Lung microvascular endothelial cell (primary cell): ENCODE data around the gene S100A4. TPM values are rescaled to one million over a fixed set of nuclear protein-coding genes. Genes with fewer than 3 reads are reported as not detected.

ENCODE experiments used
- DNase-seq, 2 donors: peaks; one replicate each; pipeline versions ENCODE4 v3.0.0 to v3.0.0-alpha.2; 2010; ENCODE audit warnings: low read depth in 2 of 2
- total RNA-seq: library from RNA; depleted of rRNA; stranded (reverse); fragments of >200 nt; gene quantifications from 2 replicates; pipeline ENCODE4 v1.2.1, GENCODE V29; 2014

S100A4 gene
- total RNA-seq, 1 donor from 2014 or later, result 0.60 TPM

- DNase-seq, result no peak
Observed at GRCh38 chr1:153547560-153548551, 2.2 kb upstream of the S100A4 start.

GRCh38 chr1:153546796-153547559 lies 1.4 kb upstream of the S100A4 start:
- no peak for DNase-seq

DNA sequence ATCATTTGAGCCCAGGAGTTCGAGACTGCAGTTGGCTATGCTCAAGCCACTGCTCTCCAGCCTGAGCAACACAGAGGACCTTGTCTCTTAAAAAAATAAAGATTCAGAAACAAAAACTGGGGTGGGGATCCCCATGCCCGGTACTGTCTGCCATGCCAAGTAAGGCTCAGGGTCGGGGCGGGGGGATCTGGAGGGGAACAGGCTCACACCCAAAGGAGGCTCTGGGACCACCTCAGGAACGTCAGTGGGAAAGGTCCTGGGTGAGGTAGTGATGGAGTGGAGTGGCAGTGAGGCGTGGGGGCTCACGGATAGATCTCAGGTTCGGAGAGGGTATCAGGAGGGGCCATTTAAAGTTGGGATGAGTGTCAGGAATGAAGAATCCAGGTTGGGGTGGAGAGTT lies 765 bp upstream of the S100A4 start:
- no peak for DNase-seq

DNA sequence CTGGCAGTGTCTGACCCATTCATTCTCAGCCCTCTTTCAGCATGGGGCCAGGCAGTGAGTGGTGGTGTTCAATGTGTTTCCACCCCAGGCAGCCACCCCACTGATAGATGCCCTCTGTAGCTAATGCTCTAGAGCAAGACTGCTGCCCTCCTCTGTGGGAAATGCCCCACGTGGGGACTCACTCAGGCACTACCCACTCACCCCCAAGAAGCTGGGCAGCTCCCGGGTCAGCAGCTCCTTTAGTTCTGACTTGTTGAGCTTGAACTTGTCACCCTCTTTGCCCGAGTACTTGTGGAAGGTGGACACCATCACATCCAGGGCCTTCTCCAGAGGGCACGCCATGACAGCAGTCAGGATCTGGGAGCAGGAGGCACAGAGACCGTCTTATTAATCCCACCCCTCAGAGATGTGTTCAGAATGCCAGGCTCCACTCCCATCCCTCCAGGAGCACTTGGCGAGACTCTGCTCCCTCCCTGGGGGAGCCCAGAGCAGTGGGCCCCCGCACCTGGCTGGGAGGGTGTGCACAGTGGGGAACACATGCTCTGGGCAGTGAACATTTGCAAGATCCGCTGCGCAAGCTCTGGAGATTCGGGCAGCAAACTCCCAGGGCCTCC lies 1.0 kb downstream of the S100A4 start:
- DNase-seq, result no peak

GRCh38 chr1:153543736-153544135 lies 1.9 kb downstream of the S100A4 start:
- no peak for DNase-seq

DNA sequence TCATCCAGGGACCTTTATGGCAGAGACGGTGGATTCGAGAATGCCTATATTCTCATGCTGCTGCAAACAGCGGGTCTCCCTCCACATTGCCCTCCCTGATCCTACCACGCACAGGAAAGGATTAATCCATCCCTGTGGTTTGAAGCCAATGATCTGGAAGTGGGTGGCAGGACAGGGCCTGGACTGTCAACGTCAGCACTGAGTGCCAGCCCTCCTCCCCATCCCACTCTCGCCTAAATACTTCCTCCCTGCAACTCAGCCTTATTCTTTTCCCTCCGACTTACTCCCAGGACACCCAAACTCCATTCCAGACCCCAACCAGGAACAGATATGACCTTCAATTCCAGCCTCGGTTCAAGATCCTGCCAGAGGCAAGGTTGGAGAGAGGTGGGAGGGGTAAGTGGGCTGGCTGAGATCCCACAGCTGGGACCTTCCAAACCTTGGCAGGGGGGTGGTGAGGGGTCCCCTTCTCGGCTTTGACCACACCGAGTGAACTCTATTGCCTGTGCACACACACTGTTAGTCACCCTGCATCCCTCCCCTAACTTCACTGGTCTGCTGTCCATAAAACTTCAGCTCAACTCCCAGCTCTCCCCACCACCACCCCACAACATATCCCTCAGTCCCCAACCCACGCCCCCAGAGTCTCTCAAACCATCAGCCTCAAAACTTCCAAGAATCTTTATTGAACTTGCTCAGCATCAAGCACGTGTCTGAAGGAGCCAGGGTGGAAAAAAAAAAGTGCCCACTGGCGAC lies 2.5 kb downstream of the S100A4 start:
- no peak for DNase-seq

DNA sequence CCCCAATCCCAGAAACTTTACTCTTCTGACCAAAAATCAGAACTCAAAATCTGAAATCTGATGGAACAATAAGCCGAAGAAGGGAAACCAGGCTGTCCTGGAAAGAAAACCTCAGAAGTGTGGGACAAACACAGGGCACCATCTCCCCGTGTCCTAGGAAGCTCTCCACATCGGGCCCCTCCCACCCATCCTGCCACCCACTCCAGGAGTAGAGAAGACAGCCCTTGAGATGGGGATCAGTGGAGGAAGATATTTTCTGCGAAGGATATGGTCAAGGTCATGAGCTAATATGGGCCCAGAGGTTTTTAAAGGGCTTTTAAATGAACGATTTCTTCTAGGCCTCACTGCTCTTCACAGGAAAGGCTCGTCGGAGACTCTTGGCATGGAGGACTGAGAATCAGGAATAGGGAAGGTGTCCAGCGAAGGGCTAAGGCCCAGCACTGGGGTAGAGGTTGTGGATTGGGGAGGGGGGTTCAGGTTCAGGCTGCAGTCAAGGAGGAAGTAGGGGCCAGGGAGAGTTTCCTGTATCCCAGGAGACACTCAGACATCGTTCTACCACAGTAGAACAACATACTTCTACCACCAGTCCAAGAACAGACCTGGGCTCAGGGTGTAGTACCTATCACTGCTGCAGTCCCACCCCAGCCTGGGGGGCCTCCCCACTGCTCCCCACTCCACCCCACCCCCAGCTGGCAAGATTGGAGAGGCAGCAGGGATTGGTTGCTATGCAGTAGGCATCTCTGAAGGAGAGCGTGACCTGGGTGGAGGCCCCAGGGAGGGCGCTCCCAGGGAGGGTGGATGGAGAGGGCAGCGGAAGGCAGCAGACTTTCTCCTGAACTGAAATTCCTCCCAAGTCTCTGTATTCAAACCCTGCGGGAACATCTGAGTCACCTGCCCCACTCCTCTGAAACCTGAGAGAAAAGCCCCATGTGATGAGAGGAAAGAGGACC lies 3.7 kb downstream of the S100A4 start:
- no peak for DNase-seq

- DNase-seq, result no peak
Observed at GRCh38 chr1:153540394-153541361, 4.9 kb downstream of the S100A4 start, which contains the start of gene S100A5. Gene S100A5, minus strand, starts transcription at chr1:153540934. Its CDS starts 743 bp downstream, at chr1:153540191.

DNA sequence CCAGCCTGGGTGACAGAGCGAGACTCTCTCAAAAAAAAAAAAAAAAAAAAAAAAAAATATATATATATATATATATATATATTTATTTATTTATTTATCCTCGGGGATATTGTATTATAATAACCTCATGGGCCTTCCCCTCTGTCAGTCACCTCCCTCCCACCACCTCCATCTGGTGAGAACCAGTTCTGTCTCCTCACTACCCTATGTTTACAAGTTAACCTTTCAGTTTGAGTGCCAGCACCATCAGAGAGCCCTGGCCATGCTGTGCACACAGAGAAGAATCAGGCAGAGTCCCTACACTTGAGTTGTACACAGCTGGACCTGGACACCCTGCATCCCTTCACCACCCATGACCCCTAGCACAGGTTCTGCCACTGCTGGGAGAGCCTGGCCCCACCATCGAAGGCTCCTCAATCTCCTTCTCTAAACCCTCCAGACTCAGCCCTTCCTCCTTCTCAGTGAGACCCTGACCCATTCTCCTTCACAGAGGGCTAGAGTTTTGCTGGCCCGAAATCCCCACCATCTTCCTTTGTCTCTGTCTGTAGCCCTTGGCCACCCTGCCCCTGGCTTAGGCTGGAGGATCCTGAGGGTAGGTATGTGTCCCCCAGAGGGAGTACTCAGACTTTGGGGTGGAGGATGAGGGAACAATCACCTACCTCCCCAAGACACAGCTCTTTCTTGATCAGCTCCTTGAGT lies 6.1 kb downstream of the S100A4 start:
- DNase-seq, result no peak

GRCh38 chr1:153538315-153538821 lies 7.2 kb downstream of the S100A4 start:
- DNase-seq, result peak in 1 of 2 donors; percentile 44

- DNase-seq, result no peak
Observed at GRCh38 chr1:153537376-153537730, 8.3 kb downstream of the S100A4 start.

DNA sequence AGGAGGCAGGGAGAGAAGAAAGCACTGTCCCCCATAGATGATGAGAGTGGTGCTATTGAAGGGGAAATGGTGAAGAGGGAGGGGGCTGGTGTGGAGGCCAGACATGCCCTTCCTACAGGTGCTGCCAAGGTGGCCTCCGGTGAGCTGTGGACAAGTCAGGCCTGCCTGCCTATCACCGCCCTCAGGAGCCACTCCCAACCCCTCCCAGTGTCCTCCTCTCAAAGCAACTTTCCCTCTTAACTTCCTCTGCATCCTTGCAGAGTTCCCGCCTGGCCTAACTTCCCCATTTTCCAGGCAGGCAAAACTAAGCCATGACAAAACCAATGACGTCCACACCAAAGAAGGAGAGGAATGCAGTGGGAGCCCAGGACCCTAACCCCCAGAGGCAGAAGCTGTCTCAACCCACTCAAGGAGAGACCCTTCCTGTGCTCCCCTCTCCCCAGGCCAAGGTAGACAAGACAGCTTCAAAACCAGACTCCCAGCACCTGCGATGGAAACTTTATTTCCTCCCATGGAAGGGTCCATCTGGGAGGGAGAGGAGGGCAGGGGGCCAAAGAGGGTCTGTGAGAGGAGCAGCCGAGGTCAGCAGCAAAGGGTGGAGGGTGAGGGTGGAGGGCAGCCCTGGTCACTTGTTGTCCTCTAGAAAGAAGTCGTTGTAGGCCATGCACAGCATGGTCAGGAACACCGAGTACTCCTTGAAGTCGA lies 8.8 kb downstream of the S100A4 start:
- DNase-seq, result no peak

DNA sequence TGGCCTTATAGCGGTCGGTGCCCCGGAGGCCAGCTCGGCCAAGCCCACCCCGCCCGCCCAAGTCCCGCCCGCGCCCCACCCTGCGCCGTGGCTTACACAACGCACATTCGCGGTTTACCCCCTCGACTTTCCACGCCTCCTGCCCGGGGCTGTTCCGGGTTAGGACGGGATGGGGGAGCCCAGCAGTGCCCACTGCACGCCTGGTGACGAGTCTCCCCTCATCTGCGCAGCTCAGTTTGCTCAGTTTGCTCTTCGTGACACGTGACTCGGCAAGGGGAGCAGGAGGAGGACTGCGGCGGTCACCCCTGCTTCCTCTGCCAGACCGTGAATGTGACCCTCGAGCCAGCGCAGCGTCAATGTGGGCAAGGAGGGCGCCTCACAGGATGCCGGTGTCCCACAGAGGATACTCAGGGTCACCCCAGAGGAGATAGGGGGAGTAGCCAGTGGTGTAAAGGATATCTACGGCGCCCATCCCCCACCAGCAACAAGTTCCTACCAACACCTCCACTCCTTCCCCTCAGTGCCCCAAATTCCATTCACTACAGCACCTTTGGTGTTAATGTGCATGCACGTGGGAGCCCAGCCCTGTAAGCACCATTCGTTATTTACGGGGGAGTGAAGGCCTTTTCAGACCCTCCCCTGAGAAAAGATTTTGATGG lies 9.5 kb downstream of the S100A4 start:
- peak; percentile 72 to 80 for DNase-seq

DNA sequence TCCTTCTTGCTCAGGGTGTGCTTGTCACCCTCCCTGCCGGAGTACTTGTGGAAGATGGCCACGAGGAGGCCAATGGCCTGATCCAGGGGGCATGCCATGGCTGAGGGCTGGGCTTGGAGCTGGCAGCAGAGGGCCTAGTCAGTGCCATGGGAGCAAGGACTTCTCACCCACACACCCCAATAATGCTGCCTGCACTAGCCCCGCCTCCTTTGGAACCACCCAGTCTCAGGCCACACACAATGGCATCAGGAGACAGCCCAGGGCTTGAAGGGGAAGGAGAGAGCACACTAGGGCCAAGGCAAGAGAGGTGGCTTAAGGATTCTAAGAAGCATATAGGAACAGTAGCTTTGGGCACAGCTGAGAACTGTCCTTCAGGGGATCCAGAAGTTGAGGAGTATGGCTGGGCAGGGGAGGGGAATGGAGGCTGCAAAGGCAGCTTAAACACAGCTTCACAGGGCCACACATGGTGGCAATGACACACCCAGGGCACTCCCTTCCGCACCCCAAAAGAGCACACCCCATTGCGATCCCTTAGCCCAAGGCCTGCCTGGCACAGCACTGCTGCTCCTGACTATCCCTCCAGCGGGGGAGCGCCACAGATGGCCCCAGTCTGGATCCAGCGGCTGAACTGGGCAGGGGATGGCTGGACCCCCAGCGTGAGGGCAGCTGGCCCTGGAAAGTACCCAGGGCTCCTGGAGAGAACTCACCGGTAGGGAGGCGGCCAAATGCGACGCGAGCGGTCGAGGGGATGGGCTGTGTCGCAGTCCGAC lies 10.2 kb downstream of the S100A4 start, which contains the start of gene S100A6:
Gene S100A6, minus strand, starts transcription at position 750 of the 770 bp plus-strand sequence. Its CDS starts 652 bp downstream, at position 98.
- DNase-seq, result peak in 1 of 2 donors; percentile 53

GRCh38 chr1:153534925-153535241 lies 10.7 kb downstream of the S100A4 start:
- DNase-seq, result no peak
